HG03432 (cell line): Measurements from ENCODE around the gene IKZF5.

Source experiments
- ATAC-seq: cut with Tn5 transposase; IDR thresholded peaks from one replicate; pipeline ENCODE4 v1.9.1; 2021; ENCODE audit warnings: mild to moderate bottlenecking, moderate library complexity; ENCODE audit not compliant: unreplicated experiment

Gene IKZF5

GRCh38 chr10:123008355-123009104 is at the start of gene IKZF5, which contains the start of gene ACADSB:
Gene IKZF5, minus strand, starts transcription at chr10:123008795. Its CDS starts 10,170 bp downstream, at chr10:122998625.
Gene ACADSB, plus strand, starts transcription at chr10:123009006. Its CDS starts 24 bp downstream, at chr10:123009030.
- peak; percentile 84 for ATAC-seq

GRCh38 chr10:123057968-123058367 is 49.4 kb upstream of the IKZF5 start:
- no peak for ATAC-seq

- ATAC-seq = no peak
Measured at GRCh38 chr10:123045961-123046731, 37.6 kb upstream of the IKZF5 start.

GRCh38 chr10:123044391-123044790 is 35.8 kb upstream of the IKZF5 start:
- no peak for ATAC-seq

- peak; percentile 79 for ATAC-seq
Measured at GRCh38 chr10:123043409-123043925, 34.9 kb upstream of the IKZF5 start.

- ATAC-seq = no peak
Measured at GRCh38 chr10:123042708-123043408, 34.3 kb upstream of the IKZF5 start.

GRCh38 chr10:123039632-123039930 is 31.0 kb upstream of the IKZF5 start:
- ATAC-seq = no peak

- ATAC-seq = no peak
Measured at GRCh38 chr10:123038782-123039631, 30.4 kb upstream of the IKZF5 start.

- ATAC-seq = no peak
Measured at GRCh38 chr10:123035467-123036086, 27.0 kb upstream of the IKZF5 start.

GRCh38 chr10:123034332-123034731 is 25.7 kb upstream of the IKZF5 start:
- no peak for ATAC-seq

GRCh38 chr10:123031124-123031523 is 22.5 kb upstream of the IKZF5 start:
- ATAC-seq = no peak

- ATAC-seq = no peak
Measured at GRCh38 chr10:123027861-123028260, 19.3 kb upstream of the IKZF5 start.

- no peak for ATAC-seq
Measured at GRCh38 chr10:123026302-123026701, 17.7 kb upstream of the IKZF5 start.

- no peak for ATAC-seq
Measured at GRCh38 chr10:123024540-123024939, 15.9 kb upstream of the IKZF5 start.

- no peak for ATAC-seq
Measured at GRCh38 chr10:123021517-123021916, 12.9 kb upstream of the IKZF5 start.

GRCh38 chr10:123019941-123020703 is 11.5 kb upstream of the IKZF5 start:
- ATAC-seq = no peak

GRCh38 chr10:123019264-123019663 is 10.7 kb upstream of the IKZF5 start:
- no peak for ATAC-seq

- no peak for ATAC-seq
Measured at GRCh38 chr10:123018531-123018930, 9.9 kb upstream of the IKZF5 start.

GRCh38 chr10:123017421-123018165 is 9.0 kb upstream of the IKZF5 start:
- no peak for ATAC-seq
